Liver (tissue), 9 donors: Measurements from ENCODE around the gene TRMT2A. TPM values are rescaled to one million over a fixed set of nuclear protein-coding genes. Genes with fewer than 3 reads are reported as not detected.

ENCODE experiments used
- DNase-seq: peaks from one replicate; pipeline ENCODE4 v3.0.0-alpha.2; 2017; ENCODE audit warnings: low spot score
- H3K27ac ChIP-seq, 2 donors: one replicate each; pipeline ENCODE4 v1.7.0; 2013; ENCODE audit warnings: inconsistent platforms in 2 of 2, low read length in 2 of 2, control low read depth in 1 of 2, low read depth in 1 of 2, mild to moderate bottlenecking in 1 of 2
- H3K27me3 ChIP-seq, 4 donors: one replicate each; pipeline versions ENCODE4 v1.6.1 to v1.7.0; 2013; ENCODE audit warnings: low read length in 3 of 4, inconsistent platforms in 1 of 4, mild to moderate bottlenecking in 1 of 4, moderate library complexity in 1 of 4; ENCODE audit not compliant: control insufficient read depth in 4 of 4, insufficient read depth in 4 of 4
- H3K36me3 ChIP-seq, 4 donors: one replicate each; pipeline versions ENCODE4 v1.6.1 to v1.7.0; 2013; ENCODE audit warnings: low read length in 3 of 4, mild to moderate bottlenecking in 3 of 4, low read depth in 1 of 4, moderate library complexity in 1 of 4; ENCODE audit not compliant: control insufficient read depth in 4 of 4, insufficient read depth in 3 of 4
- H3K4me1 ChIP-seq, 4 donors: one replicate each; pipeline versions ENCODE4 v1.6.1 to v1.7.0; 2013; ENCODE audit warnings: low read length in 3 of 4, mild to moderate bottlenecking in 3 of 4, moderate library complexity in 1 of 4; ENCODE audit not compliant: control insufficient read depth in 4 of 4, insufficient read depth in 4 of 4
- H3K4me3 ChIP-seq, 3 donors: one replicate each; pipeline versions ENCODE4 v1.6.1 to v1.7.0; 2013; ENCODE audit warnings: low read length in 3 of 3, control low read depth in 1 of 3, low read depth in 1 of 3, mild to moderate bottlenecking in 1 of 3
- H3K9ac ChIP-seq, 2 donors: one replicate each; pipeline ENCODE4 v1.7.0; 2013; ENCODE audit warnings: low read length in 2 of 2, mild to moderate bottlenecking in 2 of 2, moderate library complexity in 2 of 2, control low read depth in 1 of 2, low read depth in 1 of 2
- H3K9me3 ChIP-seq, 4 donors: one replicate each; pipeline versions ENCODE4 v1.6.1 to v1.7.0; 2013; ENCODE audit warnings: low read length in 3 of 4; ENCODE audit not compliant: control insufficient read depth in 4 of 4
- EGR1 ChIP-seq, 2 donors: IDR thresholded peaks; 2 replicates each; pipeline ENCODE4 v1.6.1; 2016 to 2018; ENCODE audit warnings: antibody characterized with exemption in 2 of 2, low read depth in 2 of 2
- FOXA1 ChIP-seq: IDR thresholded peaks from 2 replicates; pipeline ENCODE4 v1.6.1; 2016; ENCODE audit warnings: antibody characterized with exemption
- FOXA2 ChIP-seq: IDR thresholded peaks from 2 replicates; pipeline ENCODE4 v1.6.1; 2016; ENCODE audit warnings: antibody characterized with exemption
- GABPA ChIP-seq, 2 donors: IDR thresholded peaks in 1 of 2; conservative IDR thresholded peaks in 1 of 2; 2 replicates each; pipeline ENCODE4 v1.6.1; 2016; ENCODE audit warnings: antibody characterized with exemption in 2 of 2, mild to moderate bottlenecking in 1 of 2, moderate library complexity in 1 of 2
- HNF4A ChIP-seq, 2 donors: conservative IDR thresholded peaks; 2 replicates each; pipeline ENCODE4 v1.6.1; 2016; ENCODE audit warnings: antibody characterized with exemption in 2 of 2, mild to moderate bottlenecking in 2 of 2
- HNF4G ChIP-seq: IDR thresholded peaks from 2 replicates; pipeline ENCODE4 v1.6.1; 2016; ENCODE audit warnings: antibody characterized with exemption
- JUND ChIP-seq, 2 donors: IDR thresholded peaks; 2 replicates each; pipeline ENCODE4 v1.6.1; 2016; ENCODE audit warnings: antibody characterized with exemption in 2 of 2
- NR2F2 ChIP-seq: IDR thresholded peaks from 2 replicates; pipeline ENCODE4 v1.6.1; 2016; ENCODE audit warnings: antibody characterized with exemption
- RAD21 ChIP-seq, 2 donors: IDR thresholded peaks; 2 replicates each; pipeline ENCODE4 v1.6.1; 2016; ENCODE audit warnings: antibody characterized with exemption in 2 of 2, mild to moderate bottlenecking in 2 of 2
- RXRA ChIP-seq, 2 donors: IDR thresholded peaks; 2 replicates each; pipeline ENCODE4 v1.6.1; 2017 to 2018; ENCODE audit warnings: antibody characterized with exemption in 2 of 2, mild to moderate bottlenecking in 1 of 2
- SP1 ChIP-seq: IDR thresholded peaks from 2 replicates; pipeline ENCODE4 v1.6.1; 2018; ENCODE audit warnings: antibody characterized with exemption, mild to moderate bottlenecking
- TAF1 ChIP-seq: conservative IDR thresholded peaks from 2 replicates; pipeline ENCODE4 v1.6.1; 2016; ENCODE audit warnings: antibody characterized with exemption, mild to moderate bottlenecking
- YY1 ChIP-seq: IDR thresholded peaks from 2 replicates; pipeline ENCODE4 v1.6.1; 2016; ENCODE audit warnings: antibody characterized with exemption, mild to moderate bottlenecking
- WGBS: extraction: QIAGEN DNeasy Blood & Tissue Kit; methylation state at CpG from one replicate; pipeline ENCODE4 v1.1.7; 2013; 5-methylcytosine and 5-hydroxymethylcytosine counted together
- polyA plus RNA-seq, 2 donors: library from polyadenylated mRNA; stranded (reverse) in 1 of 2; unstranded in 1 of 2; fragments of 200-250 nt in 1 of 2; fragments of >200 nt in 1 of 2; fragmentation: Nextera tagmentation in 1 of 2; extraction: Ambion mirVana in 1 of 2; gene quantifications; one replicate each; pipeline versions ENCODE4 v1.2.1 to v1.2.3, GENCODE V29; 2013 to 2015
- total RNA-seq, 2 donors: library from RNA; depleted of rRNA; stranded (reverse); fragments of >200 nt; gene quantifications; one replicate each; pipeline ENCODE4 v1.2.3, GENCODE V29; 2014
- TF ChIP-seq, protein P1 (sequence below): IDR thresholded peaks from 2 replicates; pipeline ENCODE4 v1.6.1; 2016; ENCODE audit warnings: antibody characterized with exemption
- TF ChIP-seq, protein P2 (sequence below): IDR thresholded peaks from 2 replicates; pipeline ENCODE4 v1.6.1; 2016; ENCODE audit warnings: antibody characterized with exemption
- TF ChIP-seq, protein P3 (sequence below): fragments of 150-350 bp; IDR thresholded peaks from 2 replicates; pipeline ENCODE4 v1.5.1; 2017; ENCODE audit warnings: improper control_type of control experiment, low read depth, low read length; ENCODE audit not compliant: missing input control
- TF ChIP-seq, protein P4 (sequence below): IDR thresholded peaks from 2 replicates; pipeline ENCODE4 v1.6.1; 2016; ENCODE audit warnings: antibody characterized with exemption
- TF ChIP-seq, protein P5 (sequence below): IDR thresholded peaks from 2 replicates; pipeline ENCODE4 v1.6.1; 2016; ENCODE audit warnings: antibody characterized with exemption, mild to moderate bottlenecking
- donor health status: healthy.
- donor health status: healthy.
- donor health status: healthy.
- donor health status: healthy.
- donor health status: healthy.

TRMT2A gene
- total and polyA plus RNA-seq, 4 donors = 19.9 to 32.9 (median 25.2) TPM

DNA sequence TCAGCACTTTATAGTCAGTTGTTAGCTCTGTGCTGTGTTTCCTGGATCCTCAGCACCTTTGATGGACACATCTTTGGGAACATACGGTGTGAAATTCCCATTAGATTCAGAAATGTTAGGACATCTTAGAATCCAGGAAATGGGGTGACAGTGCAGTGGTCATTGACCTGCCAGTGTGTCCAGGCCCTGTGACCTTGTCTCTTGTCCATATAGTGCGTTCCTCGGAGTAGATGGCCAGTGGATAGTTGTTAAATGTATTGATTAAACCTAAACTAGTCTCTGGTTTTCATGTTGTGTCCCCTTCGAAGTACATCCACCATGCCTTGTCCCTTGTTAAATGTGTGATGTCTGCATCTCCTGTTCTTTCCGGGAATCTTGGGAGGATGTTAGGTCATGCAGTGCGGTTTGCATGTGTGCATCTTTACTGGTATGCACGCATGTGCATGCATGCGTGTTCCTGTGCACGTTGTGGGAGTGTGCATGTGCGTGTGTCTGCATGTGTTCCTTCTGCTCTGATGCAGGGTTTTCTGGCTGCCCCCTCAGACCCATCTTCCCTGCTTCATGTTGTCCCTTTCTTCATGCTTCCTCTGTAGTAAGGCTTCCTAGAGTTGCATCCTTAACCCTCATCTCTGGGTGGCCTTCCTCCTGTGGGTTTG, 33.0 kb downstream of the TRMT2A start:
- TF ChIP-seq RXRA (IDR thresholded peaks at IDR 0.05) (peak; percentile 51 to 55), YY1 (no peak)
- TF ChIP-seq, protein P1, sequence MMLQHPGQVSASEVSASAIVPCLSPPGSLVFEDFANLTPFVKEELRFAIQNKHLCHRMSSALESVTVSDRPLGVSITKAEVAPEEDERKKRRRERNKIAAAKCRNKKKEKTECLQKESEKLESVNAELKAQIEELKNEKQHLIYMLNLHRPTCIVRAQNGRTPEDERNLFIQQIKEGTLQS = no peak
- TF ChIP-seq, protein P2, sequence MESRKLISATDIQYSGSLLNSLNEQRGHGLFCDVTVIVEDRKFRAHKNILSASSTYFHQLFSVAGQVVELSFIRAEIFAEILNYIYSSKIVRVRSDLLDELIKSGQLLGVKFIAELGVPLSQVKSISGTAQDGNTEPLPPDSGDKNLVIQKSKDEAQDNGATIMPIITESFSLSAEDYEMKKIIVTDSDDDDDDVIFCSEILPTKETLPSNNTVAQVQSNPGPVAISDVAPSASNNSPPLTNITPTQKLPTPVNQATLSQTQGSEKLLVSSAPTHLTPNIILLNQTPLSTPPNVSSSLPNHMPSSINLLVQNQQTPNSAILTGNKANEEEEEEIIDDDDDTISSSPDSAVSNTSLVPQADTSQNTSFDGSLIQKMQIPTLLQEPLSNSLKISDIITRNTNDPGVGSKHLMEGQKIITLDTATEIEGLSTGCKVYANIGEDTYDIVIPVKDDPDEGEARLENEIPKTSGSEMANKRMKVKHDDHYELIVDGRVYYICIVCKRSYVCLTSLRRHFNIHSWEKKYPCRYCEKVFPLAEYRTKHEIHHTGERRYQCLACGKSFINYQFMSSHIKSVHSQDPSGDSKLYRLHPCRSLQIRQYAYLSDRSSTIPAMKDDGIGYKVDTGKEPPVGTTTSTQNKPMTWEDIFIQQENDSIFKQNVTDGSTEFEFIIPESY = no peak
- Histone ChIP-seq H3K36me3 (peaks cover 14 to 28% (median 20%) of the 10 kb centered on the region in 4 donors), H3K27me3 (no peaks in the 10 kb centered on the region), H3K9ac (peak overlapping the region in 1 of 2 donors; percentile 32), H3K9me3 (no peaks in the 10 kb centered on the region), H3K27ac (peak overlapping the region; percentile 72 to 92), H3K4me1 (peaks cover 22 to 56% (median 46%) of the 10 kb centered on the region in 4 donors), H3K4me3 (no peak overlapping the region)
- no peak for DNase-seq
- 60% methylated on average over 10 of the region's 10 CpGs for WGBS

DNA sequence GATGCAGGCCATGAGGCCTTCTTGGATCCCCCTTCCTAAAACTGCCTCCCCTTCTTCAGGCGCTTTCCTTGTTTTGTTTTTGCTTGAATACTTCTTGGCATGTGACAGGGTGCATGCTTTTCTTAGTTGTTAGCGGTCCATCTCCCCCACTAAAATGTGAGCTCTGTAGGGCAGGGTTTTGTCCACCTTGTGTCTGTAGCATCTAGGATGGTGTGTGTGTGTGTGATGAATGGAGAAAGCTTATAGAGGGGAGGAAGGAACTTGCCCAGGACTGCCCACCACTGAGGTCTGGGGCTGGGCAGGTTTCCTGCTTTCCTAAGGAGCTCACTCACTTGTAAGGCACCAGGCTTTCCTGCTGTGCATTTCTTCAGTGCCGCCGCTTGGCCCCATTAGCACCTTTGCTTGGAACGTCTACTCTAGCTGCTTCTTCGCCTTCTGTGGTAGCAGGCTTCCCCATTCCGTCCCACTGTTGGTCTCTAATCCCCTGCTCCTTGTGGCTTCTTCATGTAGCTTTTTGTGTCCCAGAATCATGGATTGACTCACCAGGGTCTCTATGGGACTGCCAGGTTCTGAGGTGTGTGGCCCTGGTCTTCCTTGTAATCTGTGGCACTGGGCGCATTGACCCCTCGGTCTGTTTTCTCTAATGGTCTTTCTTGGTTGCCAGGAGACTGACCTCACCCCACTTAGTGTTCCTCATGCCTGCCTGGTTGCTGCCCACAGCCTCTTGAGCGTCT, 33.7 kb downstream of the TRMT2A start:
- Histone ChIP-seq H3K27ac (peak overlapping the region; percentile 38 to 92), H3K4me3 (no peak overlapping the region), H3K9ac (peak overlapping the region in 1 of 2 donors; percentile 10), H3K36me3 (peaks cover 12 to 24% (median 16%) of the 10 kb centered on the region in 4 donors), H3K4me1 (peaks cover 22 to 53% (median 46%) of the 10 kb centered on the region in 4 donors), H3K27me3 (no peaks in the 10 kb centered on the region), H3K9me3 (no peaks in the 10 kb centered on the region)
- 91% methylated on average over 10 of the region's 10 CpGs for WGBS
- TF ChIP-seq, protein P2 = no peak
- TF ChIP-seq SP1 = no peak
- TF ChIP-seq EGR1 (IDR thresholded peaks at IDR 0.05; ENCODE audit: low read depth in 2 of 2) = no peak
- TF ChIP-seq, protein P3, sequence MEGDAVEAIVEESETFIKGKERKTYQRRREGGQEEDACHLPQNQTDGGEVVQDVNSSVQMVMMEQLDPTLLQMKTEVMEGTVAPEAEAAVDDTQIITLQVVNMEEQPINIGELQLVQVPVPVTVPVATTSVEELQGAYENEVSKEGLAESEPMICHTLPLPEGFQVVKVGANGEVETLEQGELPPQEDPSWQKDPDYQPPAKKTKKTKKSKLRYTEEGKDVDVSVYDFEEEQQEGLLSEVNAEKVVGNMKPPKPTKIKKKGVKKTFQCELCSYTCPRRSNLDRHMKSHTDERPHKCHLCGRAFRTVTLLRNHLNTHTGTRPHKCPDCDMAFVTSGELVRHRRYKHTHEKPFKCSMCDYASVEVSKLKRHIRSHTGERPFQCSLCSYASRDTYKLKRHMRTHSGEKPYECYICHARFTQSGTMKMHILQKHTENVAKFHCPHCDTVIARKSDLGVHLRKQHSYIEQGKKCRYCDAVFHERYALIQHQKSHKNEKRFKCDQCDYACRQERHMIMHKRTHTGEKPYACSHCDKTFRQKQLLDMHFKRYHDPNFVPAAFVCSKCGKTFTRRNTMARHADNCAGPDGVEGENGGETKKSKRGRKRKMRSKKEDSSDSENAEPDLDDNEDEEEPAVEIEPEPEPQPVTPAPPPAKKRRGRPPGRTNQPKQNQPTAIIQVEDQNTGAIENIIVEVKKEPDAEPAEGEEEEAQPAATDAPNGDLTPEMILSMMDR = no peak
- TF ChIP-seq YY1 = no peak
- TF ChIP-seq TAF1 = no peak
- TF ChIP-seq GABPA (IDR thresholded peaks at IDR 0.05 in 1 of 2, conservative IDR thresholded peaks at IDR 0.05 in 1 of 2) = no peak
- no peak for TF ChIP-seq RXRA (IDR thresholded peaks at IDR 0.05)
- no peak for TF ChIP-seq FOXA2
- no peak for TF ChIP-seq JUND (IDR thresholded peaks at IDR 0.05)
- TF ChIP-seq RAD21 (IDR thresholded peaks at IDR 0.05) = no peak
- TF ChIP-seq, protein P1 = no peak
- no peak for TF ChIP-seq NR2F2
- TF ChIP-seq, protein P4, sequence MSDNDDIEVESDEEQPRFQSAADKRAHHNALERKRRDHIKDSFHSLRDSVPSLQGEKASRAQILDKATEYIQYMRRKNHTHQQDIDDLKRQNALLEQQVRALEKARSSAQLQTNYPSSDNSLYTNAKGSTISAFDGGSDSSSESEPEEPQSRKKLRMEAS = no peak
- no peak for TF ChIP-seq FOXA1
- no peak for TF ChIP-seq HNF4G
- TF ChIP-seq HNF4A (conservative IDR thresholded peaks at IDR 0.05) = no peak
- TF ChIP-seq, protein P5, sequence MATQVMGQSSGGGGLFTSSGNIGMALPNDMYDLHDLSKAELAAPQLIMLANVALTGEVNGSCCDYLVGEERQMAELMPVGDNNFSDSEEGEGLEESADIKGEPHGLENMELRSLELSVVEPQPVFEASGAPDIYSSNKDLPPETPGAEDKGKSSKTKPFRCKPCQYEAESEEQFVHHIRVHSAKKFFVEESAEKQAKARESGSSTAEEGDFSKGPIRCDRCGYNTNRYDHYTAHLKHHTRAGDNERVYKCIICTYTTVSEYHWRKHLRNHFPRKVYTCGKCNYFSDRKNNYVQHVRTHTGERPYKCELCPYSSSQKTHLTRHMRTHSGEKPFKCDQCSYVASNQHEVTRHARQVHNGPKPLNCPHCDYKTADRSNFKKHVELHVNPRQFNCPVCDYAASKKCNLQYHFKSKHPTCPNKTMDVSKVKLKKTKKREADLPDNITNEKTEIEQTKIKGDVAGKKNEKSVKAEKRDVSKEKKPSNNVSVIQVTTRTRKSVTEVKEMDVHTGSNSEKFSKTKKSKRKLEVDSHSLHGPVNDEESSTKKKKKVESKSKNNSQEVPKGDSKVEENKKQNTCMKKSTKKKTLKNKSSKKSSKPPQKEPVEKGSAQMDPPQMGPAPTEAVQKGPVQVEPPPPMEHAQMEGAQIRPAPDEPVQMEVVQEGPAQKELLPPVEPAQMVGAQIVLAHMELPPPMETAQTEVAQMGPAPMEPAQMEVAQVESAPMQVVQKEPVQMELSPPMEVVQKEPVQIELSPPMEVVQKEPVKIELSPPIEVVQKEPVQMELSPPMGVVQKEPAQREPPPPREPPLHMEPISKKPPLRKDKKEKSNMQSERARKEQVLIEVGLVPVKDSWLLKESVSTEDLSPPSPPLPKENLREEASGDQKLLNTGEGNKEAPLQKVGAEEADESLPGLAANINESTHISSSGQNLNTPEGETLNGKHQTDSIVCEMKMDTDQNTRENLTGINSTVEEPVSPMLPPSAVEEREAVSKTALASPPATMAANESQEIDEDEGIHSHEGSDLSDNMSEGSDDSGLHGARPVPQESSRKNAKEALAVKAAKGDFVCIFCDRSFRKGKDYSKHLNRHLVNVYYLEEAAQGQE = no peak
- no peak for DNase-seq
